H9 (cell line): Measurements from ENCODE around the gene GPR42. TPM values are rescaled to one million over a fixed set of nuclear protein-coding genes. Genes with fewer than 3 reads are reported as not detected.

Experiments used
- DNase-seq: peaks from one replicate; pipeline ENCODE4 v3.0.0-alpha.2; 2017
- H2AFZ ChIP-seq: one replicate; pipeline ENCODE4 v1.6.1; 2013; ENCODE audit warnings: mild to moderate bottlenecking, low read length, control low read depth, moderate library complexity
- H2AK5ac ChIP-seq: 2 replicates; pipeline ENCODE4 v1.6.1; 2013; ENCODE audit warnings: low read length, control low read depth, mixed read lengths; ENCODE audit not compliant: insufficient read length
- H2BK120ac ChIP-seq: one replicate; pipeline ENCODE4 v1.6.1; 2013; ENCODE audit warnings: low read depth, mild to moderate bottlenecking, low read length, control low read depth, inconsistent platforms; ENCODE audit not compliant: poor library complexity, severe bottlenecking
- H2BK12ac ChIP-seq: 2 replicates; pipeline ENCODE4 v1.6.1; 2013; ENCODE audit warnings: low read length, control low read depth, mixed read lengths, low read depth; ENCODE audit not compliant: insufficient read length
- H2BK15ac ChIP-seq: 2 replicates; pipeline ENCODE4 v1.6.1; 2013; ENCODE audit warnings: low read depth, low read length, control low read depth
- H2BK20ac ChIP-seq: one replicate; pipeline ENCODE4 v1.6.1; 2013; ENCODE audit warnings: low read depth, mild to moderate bottlenecking, low read length, control low read depth, inconsistent platforms; ENCODE audit not compliant: poor library complexity, severe bottlenecking
- H2BK5ac ChIP-seq: 2 replicates; pipeline ENCODE4 v1.6.1; 2013; ENCODE audit warnings: low read length, control low read depth, mixed read lengths; ENCODE audit not compliant: insufficient read length
- H3K14ac ChIP-seq: 2 replicates; pipeline ENCODE4 v1.6.1; 2013; ENCODE audit warnings: low read length, control low read depth; ENCODE audit not compliant: insufficient read depth
- H3K18ac ChIP-seq: 2 replicates; pipeline ENCODE4 v1.6.1; 2013; ENCODE audit warnings: low read depth, mild to moderate bottlenecking, mixed read lengths, low read length, control low read depth; ENCODE audit not compliant: insufficient read length
- H3K23ac ChIP-seq: 2 replicates; pipeline ENCODE4 v1.6.1; 2013; ENCODE audit warnings: low read length, control low read depth, mixed read lengths, low read depth; ENCODE audit not compliant: insufficient read length
- H3K23me2 ChIP-seq: 2 replicates; pipeline ENCODE4 v1.6.1; 2013; ENCODE audit warnings: low read depth, mild to moderate bottlenecking, mixed read lengths, low read length, control low read depth; ENCODE audit not compliant: insufficient read length, poor library complexity, severe bottlenecking
- H3K27ac ChIP-seq: 2 replicates; pipeline ENCODE4 v1.5.1; 2013; ENCODE audit warnings: low read length, control low read depth, mixed read lengths, low read depth; ENCODE audit not compliant: insufficient read length
- H3K27me3 ChIP-seq: 2 replicates; pipeline ENCODE4 v1.6.1; 2013; ENCODE audit warnings: low read length, control low read depth, inconsistent platforms; ENCODE audit not compliant: insufficient read depth
- H3K4ac ChIP-seq: 2 replicates; pipeline ENCODE4 v1.6.1; 2013; ENCODE audit warnings: low read depth, mild to moderate bottlenecking, control low read depth, inconsistent platforms, low read length, moderate library complexity
- H3K4me1 ChIP-seq: 2 replicates; pipeline ENCODE4 v1.6.1; 2013; ENCODE audit warnings: low read length, control low read depth, inconsistent platforms; ENCODE audit not compliant: insufficient read depth
- H3K4me2 ChIP-seq: 2 replicates; pipeline ENCODE4 v1.6.1; 2013; ENCODE audit warnings: low read length, control low read depth, mixed read lengths; ENCODE audit not compliant: insufficient read length, insufficient read depth
- H3K56ac ChIP-seq: 2 replicates; pipeline ENCODE4 v1.6.1; 2013; ENCODE audit warnings: low read depth, mild to moderate bottlenecking, mixed read lengths, low read length, control low read depth; ENCODE audit not compliant: insufficient read length
- H3K79me1 ChIP-seq: 2 replicates; pipeline ENCODE4 v1.6.1; 2013; ENCODE audit warnings: low read depth, mild to moderate bottlenecking, moderate library complexity, low read length, control low read depth, inconsistent platforms; ENCODE audit not compliant: insufficient read depth, poor library complexity, severe bottlenecking
- H3K79me2 ChIP-seq: 2 replicates; pipeline ENCODE4 v1.6.1; 2013; ENCODE audit warnings: low read length, control low read depth, inconsistent platforms; ENCODE audit not compliant: insufficient read depth
- H3K9ac ChIP-seq: 2 replicates; pipeline ENCODE4 v1.6.1; 2013; ENCODE audit warnings: low read length, control low read depth, mixed read lengths; ENCODE audit not compliant: insufficient read length; ENCODE audit errors: extremely low read depth
- H3K9me3 ChIP-seq: one replicate; pipeline ENCODE4 v1.6.1; 2013; ENCODE audit warnings: low read depth, low read length, inconsistent platforms; ENCODE audit not compliant: control insufficient read depth
- H3T11ph ChIP-seq: one replicate; pipeline ENCODE4 v1.6.1; 2013; ENCODE audit warnings: mild to moderate bottlenecking, low read length, control low read depth, inconsistent platforms
- H4K20me1 ChIP-seq: one replicate; pipeline ENCODE4 v1.6.1; 2013; ENCODE audit not compliant: control insufficient read depth, insufficient read length, insufficient read depth
- H4K5ac ChIP-seq: 2 replicates; pipeline ENCODE4 v1.6.1; 2013; ENCODE audit warnings: low read depth, mild to moderate bottlenecking, mixed read lengths, low read length, control low read depth; ENCODE audit not compliant: insufficient read length
- H4K8ac ChIP-seq: replicated peaks from 2 replicates; pipeline ENCODE4 v1.6.1; 2013; ENCODE audit warnings: low read length, control low read depth, mixed read lengths, low read depth; ENCODE audit not compliant: insufficient read length
- H4K91ac ChIP-seq: 2 replicates; pipeline ENCODE4 v1.6.1; 2013; ENCODE audit warnings: low read depth, mild to moderate bottlenecking, moderate library complexity, mixed read lengths, low read length, control low read depth; ENCODE audit not compliant: insufficient read length
- H3K27ac Mint-ChIP-seq, 3 experiments: 2 replicates in 2 of 3; 3 replicates in 1 of 3; pipeline ENCODE4 v1.8.0; 2020 to 2021; ENCODE audit warnings: mixed read lengths in 3 of 3, mild to moderate bottlenecking in 1 of 3, moderate library complexity in 1 of 3
- H3K27me3 Mint-ChIP-seq: 2 replicates; pipeline ENCODE4 v1.8.0; 2021; ENCODE audit warnings: low read depth, mild to moderate bottlenecking, moderate library complexity, mixed read lengths
- H3K36me3 Mint-ChIP-seq, 3 experiments: 2 replicates in 2 of 3; 3 replicates in 1 of 3; pipeline ENCODE4 v1.8.0; 2020 to 2021; ENCODE audit warnings: low read depth in 3 of 3, mixed read lengths in 3 of 3; ENCODE audit not compliant: insufficient read depth in 1 of 3
- H3K4me1 Mint-ChIP-seq, 2 experiments: 2 replicates each; pipeline ENCODE4 v1.8.0; 2020; ENCODE audit warnings: mixed read lengths in 2 of 2
- H3K4me3 Mint-ChIP-seq, 2 experiments: 2 replicates in 1 of 2; 3 replicates in 1 of 2; pipeline ENCODE4 v1.8.0; 2020 to 2021; ENCODE audit warnings: mild to moderate bottlenecking in 2 of 2, mixed read lengths in 2 of 2, moderate library complexity in 1 of 2
- H3K9me3 Mint-ChIP-seq, 2 experiments: 2 replicates in 1 of 2; 3 replicates in 1 of 2; pipeline ENCODE4 v1.8.0; 2020; ENCODE audit warnings: mild to moderate bottlenecking in 2 of 2, mixed read lengths in 2 of 2, moderate library complexity in 1 of 2
- CTCF ChIP-seq: fragments of 200-600 bp; sonication (generic); conservative IDR thresholded peaks from 3 replicates; pipeline ENCODE4 v1.8.0; 2021; ENCODE audit warnings: antibody characterized with exemption, mild to moderate bottlenecking
- WGBS: extraction: QIAGEN DNeasy Blood & Tissue Kit; methylation state at CpG from one replicate; pipeline ENCODE4 v1.1.7; 2013; ENCODE audit warnings: missing lambda C conversion rate, low lambda C conversion rate, mixed read lengths; ENCODE audit not compliant: insufficient read length; ENCODE audit errors: extremely low coverage; 5-methylcytosine and 5-hydroxymethylcytosine counted together
- total RNA-seq: library from RNA; stranded (reverse); gene quantifications from 2 replicates; pipeline ENCODE4 v1.2.1, GENCODE V29; 2021

The GPR42 gene
- total RNA-seq, 1 experiment from 2014 or later: not detected

GRCh38 chr19:35341565-35342225 lies 29.2 kb upstream of the GPR42 start:
- H3K36me3 Mint-ChIP-seq: no peaks in the 10 kb centered on the region
- Histone ChIP-seq H3T11ph (no peak overlapping the region), H3K23me2 (no peaks in the 10 kb centered on the region), H3K9ac (no peak overlapping the region), H2BK120ac (no peak overlapping the region), H2BK20ac (no peak overlapping the region), H3K4me2 (no peak overlapping the region), H2AK5ac (no peak overlapping the region), H3K27ac (no peak overlapping the region), H3K56ac (no peak overlapping the region), H3K18ac (no peak overlapping the region), H2BK15ac (no peak overlapping the region), H3K79me2 (no peaks in the 10 kb centered on the region), H2BK12ac (no peak overlapping the region), H3K79me1 (no peaks in the 10 kb centered on the region), H4K20me1 (no peaks in the 10 kb centered on the region), H2AFZ (no peak overlapping the region), H4K8ac (no peak overlapping the region), H3K23ac (no peak overlapping the region), H4K5ac (no peak overlapping the region), H3K14ac (no peak overlapping the region), H4K91ac (no peak overlapping the region), H3K4ac (no peak overlapping the region), H3K4me1 (no peaks in the 10 kb centered on the region), H2BK5ac (no peak overlapping the region), H3K9me3 (no peaks in the 10 kb centered on the region), H3K27me3 (no peaks in the 10 kb centered on the region)
- peaks cover 0 to 6% of the 10 kb centered on the region in 2 experiments; a peak in 3 of 4 replicates for H3K4me1 Mint-ChIP-seq
- no peak overlapping the region for H3K27ac Mint-ChIP-seq
- no peak for DNase-seq
- H3K9me3 Mint-ChIP-seq: no peaks in the 10 kb centered on the region
- H3K27me3 Mint-ChIP-seq: peaks cover 16% of the 10 kb centered on the region
- no peak overlapping the region for H3K4me3 Mint-ChIP-seq
- no CpG with 5 or more reads among the region's 14 CpGs for WGBS
- TF ChIP-seq CTCF: no peak
